Breast epithelium (tissue), 4 donors: ENCODE measurements around the gene ARHGAP18. TPM values are rescaled to one million over a fixed set of nuclear protein-coding genes. Genes with fewer than 3 reads are reported as not detected.

Experiments used
- DNase-seq, 2 donors: peaks; one replicate each; pipeline ENCODE4 v3.0.0-alpha.2; 2019; ENCODE audit warnings: low spot score in 2 of 2
- H3K27ac ChIP-seq, 2 donors: fragments of 200-600 bp; sonication (generic) in 1 of 2; one replicate each; pipeline ENCODE4 v1.5.1; 2016 to 2019; ENCODE audit warnings: mild to moderate bottlenecking in 1 of 2
- H3K27me3 ChIP-seq, 2 donors: fragments of 200-600 bp; sonication (generic) in 1 of 2; one replicate each; pipeline versions ENCODE4 v1.5.1 to v1.6.0; 2017 to 2019; ENCODE audit warnings: control low read depth in 1 of 2, mild to moderate bottlenecking in 1 of 2
- H3K36me3 ChIP-seq: fragments of 200-600 bp; one replicate; pipeline ENCODE4 v1.5.1; 2019
- H3K4me1 ChIP-seq, 2 donors: fragments of 200-600 bp; sonication (generic); one replicate each; pipeline ENCODE4 v1.5.1; 2016 to 2019; ENCODE audit warnings: control low read depth in 1 of 2
- H3K4me3 ChIP-seq, 3 donors: fragments of 200-600 bp; sonication (generic); 1 replicate in 2 of 3; 2 replicates in 1 of 3; pipeline ENCODE4 v1.5.1; 2016 to 2019; ENCODE audit warnings: mild to moderate bottlenecking in 3 of 3, moderate library complexity in 2 of 3
- H3K9me3 ChIP-seq, 2 donors: fragments of 200-600 bp; sonication (generic) in 1 of 2; one replicate each; pipeline ENCODE4 v1.5.1; 2016 to 2019; ENCODE audit warnings: control low read depth in 1 of 2
- CTCF ChIP-seq, 3 donors: fragments of 450-650 bp; IDR thresholded peaks; one replicate each; pipeline ENCODE4 v1.5.1; 2016 to 2017; ENCODE audit warnings: antibody characterized with exemption in 3 of 3, mild to moderate bottlenecking in 3 of 3, moderate library complexity in 3 of 3
- POLR2A ChIP-seq: fragments of 450-650 bp; IDR thresholded peaks from one replicate; pipeline ENCODE4 v1.6.1; 2016; ENCODE audit warnings: antibody characterized with exemption, mild to moderate bottlenecking, moderate library complexity
- POLR2AphosphoS5 ChIP-seq, 3 donors: sonication (generic); formaldehyde crosslinking; IDR thresholded peaks; one replicate each; pipeline ENCODE4 v1.6.1; 2017; ENCODE audit warnings: antibody characterized with exemption in 3 of 3
- intact Hi-C: fragments of 100-400 bp; cut with DNase I; formaldehyde crosslinking; loops from one replicate; pipeline ENCODE4 v1.15.1; 2023; ENCODE audit warnings: low total_unique reads
- total RNA-seq, 3 donors: library from RNA; depleted of rRNA; stranded (reverse); fragments of >200 nt; gene quantifications; one replicate each; pipeline ENCODE4 v1.1.0, GENCODE V29; 2016

Gene ARHGAP18
- total RNA-seq, 3 donors from 2014 or later, result 14.7 to 28.7 (median 24.8) TPM

GRCh38 chr6:129552413-129552812, 157.6 kb downstream of the ARHGAP18 start:
- Histone ChIP-seq H3K36me3 (no peaks in the 10 kb centered on the region), H3K9me3 (no peaks in the 10 kb centered on the region), H3K27ac (no peak overlapping the region), H3K4me3 (no peak overlapping the region), H3K4me1 (no peaks in the 10 kb centered on the region), H3K27me3 (no peaks in the 10 kb centered on the region)
- intact Hi-C loops, result no loop called here
- no peak for TF ChIP-seq CTCF (IDR thresholded peaks at IDR 0.05)
- no peak for TF ChIP-seq POLR2A
- no peak for TF ChIP-seq POLR2AphosphoS5 (IDR thresholded peaks at IDR 0.05)
- DNase-seq, result no peak

GRCh38 chr6:129551486-129551885, 158.5 kb downstream of the ARHGAP18 start:
- Histone ChIP-seq H3K9me3 (no peaks in the 10 kb centered on the region), H3K27me3 (no peaks in the 10 kb centered on the region), H3K27ac (no peak overlapping the region), H3K36me3 (no peaks in the 10 kb centered on the region), H3K4me3 (no peak overlapping the region), H3K4me1 (no peaks in the 10 kb centered on the region)
- TF ChIP-seq POLR2A (no peak), POLR2AphosphoS5 (IDR thresholded peaks at IDR 0.05) (no peak), CTCF (IDR thresholded peaks at IDR 0.05) (no peak)
- no peak for DNase-seq
- intact Hi-C loops, result no loop called here

DNA sequence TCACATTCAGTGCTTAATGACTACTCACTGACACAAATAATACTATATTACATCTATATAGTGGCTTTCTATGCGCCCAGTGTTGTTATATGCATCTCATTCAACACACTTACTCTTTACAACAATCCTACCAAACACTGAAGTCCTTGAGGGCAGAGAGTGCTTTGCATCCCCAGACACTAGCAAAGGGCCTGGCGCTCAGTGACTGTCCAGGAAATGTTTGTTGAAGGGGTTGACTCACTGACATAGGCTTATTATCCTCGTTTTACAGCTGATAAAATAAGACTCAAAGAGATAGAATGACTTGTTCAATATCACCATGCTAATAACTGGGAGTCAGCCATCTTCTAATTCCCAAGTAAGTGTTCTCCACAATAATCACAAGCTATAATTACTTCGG, 163.3 kb downstream of the ARHGAP18 start:
- Histone ChIP-seq H3K36me3 (no peaks in the 10 kb centered on the region), H3K4me1 (no peaks in the 10 kb centered on the region), H3K27ac (no peak overlapping the region), H3K27me3 (no peaks in the 10 kb centered on the region), H3K9me3 (no peaks in the 10 kb centered on the region), H3K4me3 (no peak overlapping the region)
- TF ChIP-seq CTCF (IDR thresholded peaks at IDR 0.05) (no peak), POLR2AphosphoS5 (IDR thresholded peaks at IDR 0.05) (no peak)
- DNase-seq, result no peak
- intact Hi-C loops, result loop anchor here (10.0 kb wide), 1 partner anchor 1902 kb away; no protein-coding TSS in a partner anchor

GRCh38 chr6:129544892-129545612, 164.9 kb downstream of the ARHGAP18 start:
- Histone ChIP-seq H3K36me3 (no peaks in the 10 kb centered on the region), H3K4me1 (no peaks in the 10 kb centered on the region), H3K27me3 (no peaks in the 10 kb centered on the region), H3K27ac (no peak overlapping the region), H3K9me3 (no peaks in the 10 kb centered on the region), H3K4me3 (no peak overlapping the region)
- intact Hi-C loops, result loop anchor here (10.0 kb wide), 1 partner anchor 1900 kb away; no protein-coding TSS in a partner anchor
- TF ChIP-seq POLR2A (no peak), POLR2AphosphoS5 (IDR thresholded peaks at IDR 0.05) (no peak), CTCF (IDR thresholded peaks at IDR 0.05) (no peak)
- no peak for DNase-seq

GRCh38 chr6:129543981-129544380, 166.0 kb downstream of the ARHGAP18 start:
- Histone ChIP-seq H3K4me1 (no peaks in the 10 kb centered on the region), H3K27ac (no peak overlapping the region), H3K9me3 (no peaks in the 10 kb centered on the region), H3K27me3 (no peaks in the 10 kb centered on the region), H3K4me3 (no peak overlapping the region), H3K36me3 (no peaks in the 10 kb centered on the region)
- no peak for DNase-seq
- TF ChIP-seq POLR2AphosphoS5 (IDR thresholded peaks at IDR 0.05) (no peak), CTCF (IDR thresholded peaks at IDR 0.05) (no peak), POLR2A (no peak)
- intact Hi-C loops, result loop anchor here (10.0 kb wide), 1 partner anchor 1899 kb away; no protein-coding TSS in a partner anchor
